Upper lobe of left lung (tissue), 4 donors: Measurements from ENCODE around the gene TIMM44.

Experiments
- EP300 ChIP-seq, 4 donors: sonication (generic); formaldehyde crosslinking; IDR thresholded peaks; one replicate each; pipeline ENCODE4 v1.5.1; 2017; ENCODE audit warnings: antibody characterized with exemption in 4 of 4, control low read depth in 2 of 4
- POLR2A ChIP-seq, 4 donors: fragments of 450-650 bp; IDR thresholded peaks; one replicate each; pipeline ENCODE4 v1.5.1; 2016 to 2017; ENCODE audit warnings: antibody characterized with exemption in 4 of 4, mild to moderate bottlenecking in 2 of 4
- TF ChIP-seq, protein P1 (sequence below), 6 experiments: fragments of 450-650 bp in 4 of 6; fragments of 200-600 bp in 2 of 6; sonication (generic) in 2 of 6; IDR thresholded peaks; one replicate each; pipeline ENCODE4 v1.5.1; 2016 to 2019; ENCODE audit warnings: antibody characterized with exemption in 6 of 6

DNA sequence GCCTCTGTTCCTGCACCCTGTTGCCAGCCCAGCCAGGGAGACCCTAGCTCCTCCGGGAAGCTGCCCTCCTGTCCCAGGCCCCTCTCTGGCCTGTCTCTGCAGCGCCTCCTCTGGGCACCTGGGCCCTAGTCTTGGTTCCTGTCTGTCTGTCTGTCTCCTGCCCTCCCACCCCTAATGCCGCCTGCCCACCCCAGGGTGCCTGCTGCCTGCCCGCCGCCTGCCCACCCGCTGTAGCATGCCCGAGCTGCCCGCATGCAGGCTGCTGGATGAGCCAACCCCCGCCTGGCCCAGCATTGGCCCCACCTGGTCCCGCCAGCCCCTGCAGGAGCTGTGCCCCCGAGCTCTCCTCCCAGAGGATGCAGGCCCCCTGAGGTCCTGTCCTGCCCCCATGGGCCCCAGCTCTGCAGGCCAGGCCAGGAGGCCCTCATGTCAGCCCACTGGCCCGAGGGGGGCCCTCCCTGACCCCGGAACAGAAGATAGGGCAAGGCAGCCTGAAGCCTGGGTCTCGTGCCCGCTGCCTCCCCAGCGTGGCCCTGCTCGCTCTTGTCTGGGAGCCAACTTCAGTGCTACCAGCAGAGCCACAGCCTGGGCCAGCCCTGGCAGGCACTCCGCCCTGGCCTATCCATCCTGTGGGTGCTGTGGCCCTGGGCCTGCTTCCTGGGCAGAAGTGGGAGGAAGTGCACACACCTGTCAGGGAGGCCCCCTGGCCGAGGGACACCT lies 34.6 kb downstream of the TIMM44 start:
- TF ChIP-seq POLR2A (IDR thresholded peaks at IDR 0.05), result no peak
- TF ChIP-seq, protein P1, sequence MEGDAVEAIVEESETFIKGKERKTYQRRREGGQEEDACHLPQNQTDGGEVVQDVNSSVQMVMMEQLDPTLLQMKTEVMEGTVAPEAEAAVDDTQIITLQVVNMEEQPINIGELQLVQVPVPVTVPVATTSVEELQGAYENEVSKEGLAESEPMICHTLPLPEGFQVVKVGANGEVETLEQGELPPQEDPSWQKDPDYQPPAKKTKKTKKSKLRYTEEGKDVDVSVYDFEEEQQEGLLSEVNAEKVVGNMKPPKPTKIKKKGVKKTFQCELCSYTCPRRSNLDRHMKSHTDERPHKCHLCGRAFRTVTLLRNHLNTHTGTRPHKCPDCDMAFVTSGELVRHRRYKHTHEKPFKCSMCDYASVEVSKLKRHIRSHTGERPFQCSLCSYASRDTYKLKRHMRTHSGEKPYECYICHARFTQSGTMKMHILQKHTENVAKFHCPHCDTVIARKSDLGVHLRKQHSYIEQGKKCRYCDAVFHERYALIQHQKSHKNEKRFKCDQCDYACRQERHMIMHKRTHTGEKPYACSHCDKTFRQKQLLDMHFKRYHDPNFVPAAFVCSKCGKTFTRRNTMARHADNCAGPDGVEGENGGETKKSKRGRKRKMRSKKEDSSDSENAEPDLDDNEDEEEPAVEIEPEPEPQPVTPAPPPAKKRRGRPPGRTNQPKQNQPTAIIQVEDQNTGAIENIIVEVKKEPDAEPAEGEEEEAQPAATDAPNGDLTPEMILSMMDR (IDR thresholded peaks at IDR 0.05), result no peak
- no peak for TF ChIP-seq EP300 (IDR thresholded peaks at IDR 0.05)
